G401 (cell line): Measurements from ENCODE around the gene CEP72. TPM values are rescaled to one million over a fixed set of nuclear protein-coding genes. Genes with fewer than 3 reads are reported as not detected.

Experiments used
- DNase-seq: peaks from one replicate; pipeline ENCODE4 v3.0.0-alpha.2; 2015; ENCODE audit warnings: low spot score
- in situ Hi-C: cut with HindIII; loops from 2 replicates; pipeline ENCODE4 v1.10.0; 2016; ENCODE audit warnings: low sequenced_read_pairs, mixed read lengths
- total RNA-seq: library from RNA; depleted of rRNA; stranded (reverse); fragments of >200 nt; shearing (Covaris generic); gene quantifications from 2 replicates; pipeline ENCODE4 v1.2.3, GENCODE V29; 2014

CEP72 gene
- total RNA-seq, 1 experiment from 2014 or later, result 13.9 TPM

DNA sequence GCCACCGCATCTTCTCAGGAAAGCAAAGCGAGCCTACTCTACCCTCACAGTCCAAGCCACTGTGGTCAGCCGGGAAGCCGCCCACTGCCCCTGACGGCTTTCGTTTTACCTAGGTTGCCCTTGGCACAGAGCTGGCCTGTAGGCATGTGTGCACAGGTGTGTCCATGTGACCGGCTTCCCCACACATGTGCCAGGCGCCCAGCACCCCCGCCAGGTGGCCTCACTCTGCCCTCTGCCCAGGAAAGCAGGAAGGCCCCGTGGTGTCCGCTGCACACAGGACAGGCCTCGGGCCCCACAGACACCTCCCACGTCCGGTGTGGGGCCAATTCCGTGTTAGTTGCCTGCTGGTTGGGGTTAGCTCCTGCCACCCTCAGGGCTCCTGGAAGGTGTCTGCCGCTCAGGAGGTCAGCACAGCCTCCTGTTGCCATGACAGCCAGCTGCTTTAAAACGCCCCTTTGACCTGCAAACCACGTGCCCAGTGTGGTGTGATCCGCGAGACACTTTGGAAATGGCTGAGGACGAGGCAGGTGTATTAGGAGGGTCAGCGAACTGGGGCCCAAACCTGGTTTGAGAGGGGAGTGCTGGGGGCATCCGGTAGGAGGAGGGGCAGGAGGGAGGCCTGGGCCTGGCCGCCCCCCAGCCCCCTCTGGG lies 52.3 kb downstream of the CEP72 start:
- in situ Hi-C loops, result loop anchor here (25.0 kb wide), 1 partner anchor 248 kb away; no protein-coding TSS in a partner anchor
- no peak for DNase-seq

DNA sequence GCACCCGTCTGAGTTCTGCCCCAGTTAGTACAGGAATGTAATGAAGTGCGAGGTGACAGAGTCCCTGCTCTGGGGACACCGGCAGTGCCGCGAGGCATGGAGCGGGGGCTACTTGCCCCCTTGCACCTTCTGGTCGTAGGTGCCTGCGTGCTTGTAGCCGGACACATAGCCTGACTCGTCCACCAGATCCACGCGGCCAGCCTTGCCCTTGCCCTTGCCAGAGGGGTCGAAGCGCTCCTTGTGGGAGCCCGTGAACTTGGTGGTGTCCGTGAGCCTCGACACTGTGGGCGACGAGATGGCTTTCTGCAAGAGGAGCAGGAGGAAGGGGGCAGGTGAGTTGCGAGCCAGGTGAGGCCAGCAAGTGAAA lies 52.8 kb downstream of the CEP72 start:
- in situ Hi-C loops, result loop anchor here (25.0 kb wide), 1 partner anchor 247 kb away; no protein-coding TSS in a partner anchor
- DNase-seq, result no peak

DNA sequence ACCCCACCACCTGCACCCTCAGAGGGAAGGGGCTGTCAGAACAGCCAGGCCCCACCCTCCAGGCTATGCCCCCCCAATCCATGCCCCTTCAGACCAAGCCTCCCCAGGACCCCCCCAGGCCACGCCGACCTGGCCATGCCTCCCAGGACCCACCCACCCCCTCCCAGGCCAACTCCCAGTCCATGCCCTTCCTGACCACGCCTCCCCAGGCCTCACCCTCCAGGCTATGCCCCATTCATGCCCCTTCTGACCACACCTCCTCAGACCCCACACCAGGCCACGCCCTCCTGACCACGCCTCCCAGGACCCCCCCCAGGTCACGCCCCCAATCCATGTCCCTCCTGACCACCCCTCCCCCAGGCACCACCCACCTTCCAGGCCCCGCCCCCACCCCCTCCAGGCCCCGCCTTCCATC lies 53.4 kb downstream of the CEP72 start:
- in situ Hi-C loops, result loop anchor here (25.0 kb wide), 1 partner anchor 247 kb away; no protein-coding TSS in a partner anchor
- DNase-seq, result no peak

DNA sequence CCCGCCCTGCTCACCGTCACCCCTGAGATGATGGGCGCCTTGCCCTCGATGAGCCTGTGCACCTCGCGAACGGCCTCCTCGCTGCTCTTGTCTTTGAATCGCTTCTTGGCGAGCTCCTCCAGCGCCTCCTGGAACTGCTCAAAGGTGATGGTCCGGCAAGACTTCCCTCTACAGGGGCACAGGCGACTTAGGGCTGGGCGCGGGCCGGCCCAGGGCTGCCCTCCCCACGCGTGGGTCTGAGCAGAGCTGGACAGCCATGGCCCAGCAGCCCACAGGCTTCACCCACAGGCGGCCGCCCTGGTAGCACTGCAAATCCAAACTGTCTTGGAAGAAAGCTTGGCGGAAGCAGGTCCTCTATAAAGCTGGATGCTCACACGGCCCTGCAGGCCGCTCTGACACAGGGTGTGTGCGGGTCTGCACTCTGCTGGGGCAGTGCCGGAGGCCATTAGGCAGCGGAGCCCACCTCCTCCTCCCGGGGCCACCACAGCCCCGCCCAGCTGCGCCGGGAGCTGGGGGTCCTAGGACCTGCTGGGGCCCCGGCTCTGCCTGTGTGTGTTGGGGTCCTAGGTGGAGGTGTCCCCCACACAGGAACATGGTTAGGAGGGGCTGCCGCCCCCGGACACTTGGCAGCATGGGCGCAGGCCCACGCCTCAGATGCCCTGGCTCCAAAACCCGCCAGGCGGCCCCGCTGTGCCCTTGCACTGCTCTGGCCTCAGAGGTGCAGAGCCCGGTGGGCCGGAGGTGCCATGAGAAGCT lies 54.0 kb downstream of the CEP72 start:
- in situ Hi-C loops, result loop anchor here (25.0 kb wide), 1 partner anchor 246 kb away; no protein-coding TSS in a partner anchor
- no peak for DNase-seq

DNA sequence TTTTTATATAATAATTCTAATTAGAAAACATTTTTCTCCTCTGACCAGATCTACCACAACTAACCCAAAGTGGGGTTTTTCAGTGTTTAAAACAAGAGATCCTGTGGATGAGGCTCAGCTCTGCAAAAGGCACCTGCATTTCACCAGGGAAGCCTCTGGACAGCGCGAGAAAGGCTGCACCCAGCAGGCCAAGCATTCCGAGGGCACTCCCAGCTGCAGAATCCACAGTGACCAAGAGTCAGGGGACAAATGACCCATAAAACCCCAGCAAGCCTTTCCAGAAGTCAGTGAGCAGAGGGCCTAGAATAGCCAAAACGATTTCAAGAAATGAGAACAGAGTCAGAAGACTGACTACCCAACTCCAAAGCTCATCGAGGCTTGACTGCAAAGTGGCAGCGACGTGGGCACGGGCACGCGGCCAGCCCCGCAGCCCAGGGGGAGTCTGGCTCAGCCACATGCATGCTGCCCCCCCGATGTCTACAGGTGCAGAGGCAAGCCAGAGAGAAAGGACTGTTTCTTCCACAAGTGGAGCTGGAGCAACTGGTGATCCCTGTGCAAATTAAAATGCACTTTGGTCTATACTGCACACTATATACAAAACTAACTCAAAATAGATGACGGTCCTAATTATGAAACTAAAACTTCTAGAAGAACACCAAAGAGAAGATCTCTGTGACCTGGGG lies 54.8 kb downstream of the CEP72 start:
- in situ Hi-C loops, result loop anchor here (25.0 kb wide), 1 partner anchor 245 kb away; no protein-coding TSS in a partner anchor
- DNase-seq, result no peak

DNA sequence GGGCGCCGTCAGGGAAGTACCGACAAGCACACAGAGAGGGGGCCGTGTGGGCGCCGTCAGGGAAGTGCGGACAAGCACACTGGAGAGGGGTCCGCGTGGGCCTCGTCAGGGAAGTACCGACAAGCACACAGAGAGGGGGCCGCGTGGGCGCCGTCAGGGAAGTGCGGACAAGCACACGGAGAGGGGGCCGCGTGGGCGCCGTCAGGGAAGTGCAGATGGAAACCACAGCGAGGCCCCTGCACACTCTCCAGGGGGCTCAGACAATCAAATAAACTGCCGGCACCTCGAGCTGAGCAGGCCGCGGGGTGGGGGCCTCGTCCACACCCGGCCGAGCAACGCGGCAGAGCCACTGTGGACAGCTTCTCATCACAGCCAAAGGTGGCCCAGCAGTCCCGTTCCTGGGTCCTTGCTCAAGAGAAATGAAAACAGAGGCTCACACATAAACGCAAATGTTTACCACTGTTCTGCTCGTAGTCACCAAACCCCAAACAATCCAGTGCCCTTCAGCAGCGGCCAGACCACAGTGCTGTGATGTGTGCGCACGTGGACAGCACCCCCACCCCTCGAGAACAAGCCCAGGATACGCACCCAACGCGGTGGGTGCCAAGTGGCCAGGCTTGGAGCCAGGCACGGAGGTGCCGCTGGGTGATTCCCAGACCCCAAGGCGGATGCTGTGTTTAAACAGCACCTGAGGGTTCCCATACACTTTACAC lies 56.3 kb downstream of the CEP72 start:
- DNase-seq, result no peak
- in situ Hi-C loops, result loop anchor here (25.0 kb wide), 1 partner anchor 244 kb away; no protein-coding TSS in a partner anchor

DNA sequence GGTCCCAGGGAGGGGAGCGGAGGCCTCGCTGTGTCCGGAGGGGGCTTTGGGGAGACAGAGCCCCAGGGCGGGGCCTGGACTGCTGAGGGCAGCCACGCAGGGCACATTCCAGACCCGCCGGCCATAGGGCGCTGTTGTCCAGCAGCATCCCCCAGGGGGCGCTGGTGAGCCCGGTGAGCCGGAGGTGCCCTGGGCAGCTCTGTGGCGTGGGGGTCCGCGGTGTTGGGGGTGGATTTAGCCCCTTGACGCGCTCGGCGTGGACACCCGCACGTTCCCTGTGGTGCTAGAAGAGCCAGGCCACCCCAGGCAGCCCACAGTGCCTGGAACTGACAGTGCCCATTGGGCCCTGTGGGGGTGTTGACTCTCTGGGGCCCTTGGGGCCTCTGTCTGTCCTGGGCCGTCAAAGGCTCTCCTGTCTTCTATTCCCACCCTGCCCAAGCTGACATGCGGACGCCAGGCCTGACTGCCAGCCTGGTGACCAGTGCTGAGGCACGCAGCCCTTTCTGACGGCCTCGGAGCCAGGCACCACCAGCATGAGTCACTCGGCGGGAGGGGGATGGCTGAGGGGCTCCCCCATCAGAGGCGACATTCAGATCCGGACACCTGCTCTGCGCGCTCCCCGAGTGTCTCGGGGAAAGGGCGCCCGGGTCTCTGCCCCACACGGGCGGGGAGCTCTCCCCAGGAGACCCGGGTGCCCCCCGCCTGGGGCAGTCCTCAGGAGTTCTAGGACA lies 57.1 kb downstream of the CEP72 start:
- DNase-seq, result no peak
- in situ Hi-C loops, result loop anchor here (25.0 kb wide), 1 partner anchor 243 kb away; no protein-coding TSS in a partner anchor

DNA sequence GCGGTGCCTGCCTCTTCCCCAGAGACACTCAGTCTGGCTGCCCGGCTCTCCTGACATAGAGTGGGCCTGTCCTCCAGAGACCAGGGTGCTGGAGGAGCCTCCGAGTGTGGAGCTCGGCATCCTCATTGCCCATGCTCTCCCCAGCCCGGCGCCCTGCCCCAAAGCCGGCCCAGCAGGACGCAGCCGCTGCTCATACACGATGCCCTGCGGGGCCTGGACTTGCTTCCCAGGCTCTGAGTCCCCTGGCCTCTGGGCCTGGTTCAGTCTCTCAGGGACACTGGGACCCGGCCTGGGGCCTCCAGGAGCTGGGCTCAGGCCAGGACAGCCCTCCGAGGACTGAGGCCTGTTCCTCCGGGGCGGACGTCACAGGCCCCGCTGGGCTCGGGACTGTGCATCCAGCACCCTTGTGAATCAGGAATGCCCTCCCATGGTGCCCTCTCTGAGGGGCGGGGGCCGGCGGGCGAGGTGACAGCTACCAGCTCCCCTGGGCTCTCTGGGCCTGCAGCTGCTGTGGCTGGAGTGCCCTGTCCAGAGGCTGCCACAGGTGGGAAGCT lies 57.8 kb downstream of the CEP72 start:
- no peak for DNase-seq
- in situ Hi-C loops, result loop anchor here (25.0 kb wide), 1 partner anchor 242 kb away; no protein-coding TSS in a partner anchor

DNA sequence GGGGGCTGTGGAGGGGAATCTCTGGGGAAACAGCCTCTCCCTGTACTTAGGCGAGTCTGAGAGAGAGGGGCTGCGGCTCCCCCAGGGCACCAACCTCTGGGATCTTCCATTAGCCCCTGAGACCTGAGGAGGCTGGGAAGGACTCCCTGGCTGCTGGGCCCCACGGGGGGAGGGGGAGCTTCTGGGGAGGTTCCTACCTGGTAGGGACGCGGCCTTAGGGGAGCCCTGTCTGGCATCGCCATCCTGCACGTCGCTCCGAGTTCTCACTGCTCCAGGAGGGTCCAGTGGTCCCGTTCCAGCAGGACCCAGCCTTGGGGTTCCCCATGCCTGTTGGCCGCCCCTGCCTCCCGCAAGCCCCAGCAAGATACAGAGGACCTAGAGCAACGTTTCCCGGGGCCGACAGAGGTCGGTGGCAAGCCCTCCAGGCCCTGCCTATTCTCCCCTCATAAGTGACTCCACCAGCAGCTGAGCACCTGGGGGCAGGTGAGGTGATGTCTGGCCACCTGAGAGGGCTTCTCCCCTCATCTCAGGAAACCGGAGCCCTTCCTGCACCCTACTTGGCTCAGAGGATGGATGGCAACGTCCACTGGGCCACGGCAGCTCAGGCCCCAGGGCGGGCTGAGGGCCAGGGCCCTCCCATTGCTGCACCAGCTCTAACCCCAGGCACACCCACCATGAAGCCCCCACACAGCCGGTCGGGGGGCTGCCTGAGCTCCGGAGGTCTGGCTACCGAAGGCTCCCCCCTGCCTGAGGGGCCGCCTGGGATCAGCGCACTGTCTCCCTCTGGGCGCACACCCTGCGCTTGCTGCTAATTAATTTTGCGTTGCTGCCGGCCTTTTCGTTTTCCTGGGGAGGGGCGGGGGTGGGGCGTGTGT lies 58.5 kb downstream of the CEP72 start:
- no peak for DNase-seq
- in situ Hi-C loops, result loop anchor here (25.0 kb wide), 1 partner anchor 242 kb away; no protein-coding TSS in a partner anchor

DNA sequence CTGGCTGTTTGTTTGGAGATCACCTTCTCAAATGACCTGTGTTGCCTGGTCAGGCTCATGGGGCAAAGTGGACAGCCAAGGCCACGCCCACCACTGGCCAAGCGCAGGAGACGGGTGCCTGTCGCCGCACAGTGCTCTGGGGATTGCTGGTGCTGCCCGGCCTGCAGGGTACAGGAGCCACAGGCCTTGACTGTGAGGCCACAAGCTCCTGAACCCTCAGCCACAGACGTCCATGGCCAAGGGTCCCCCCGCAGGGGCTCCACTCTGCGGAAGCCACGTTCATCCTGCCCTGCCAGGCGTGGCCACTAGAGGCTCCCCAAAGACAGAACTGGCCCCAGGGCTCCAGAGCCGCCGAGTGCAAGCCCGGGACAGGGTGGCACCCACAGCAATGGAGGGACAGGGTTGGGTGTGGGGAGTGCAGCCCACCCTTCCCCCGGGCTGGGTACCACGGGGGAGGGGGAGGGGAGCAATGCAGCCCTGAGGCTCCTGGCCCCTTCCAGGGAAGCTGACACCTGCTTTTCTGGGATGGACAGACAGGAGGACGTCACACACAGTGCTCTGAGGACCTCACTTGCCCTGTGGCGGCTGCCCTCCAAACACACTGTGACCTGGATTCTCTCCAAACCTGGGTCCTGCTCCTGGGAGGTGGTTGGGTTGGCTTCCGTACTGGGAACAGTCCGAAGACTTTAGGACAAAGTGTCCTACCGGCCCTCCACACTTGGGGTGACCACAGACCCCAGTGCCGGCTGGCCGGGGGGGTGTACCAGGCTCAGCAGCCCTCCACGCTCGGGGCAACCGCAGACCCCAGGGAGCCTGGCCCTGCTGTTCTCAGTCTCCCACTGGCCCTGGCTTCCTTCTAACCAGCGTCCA lies 59.6 kb downstream of the CEP72 start:
- in situ Hi-C loops, result loop anchor here (25.0 kb wide), 1 partner anchor 241 kb away; no protein-coding TSS in a partner anchor

DNA sequence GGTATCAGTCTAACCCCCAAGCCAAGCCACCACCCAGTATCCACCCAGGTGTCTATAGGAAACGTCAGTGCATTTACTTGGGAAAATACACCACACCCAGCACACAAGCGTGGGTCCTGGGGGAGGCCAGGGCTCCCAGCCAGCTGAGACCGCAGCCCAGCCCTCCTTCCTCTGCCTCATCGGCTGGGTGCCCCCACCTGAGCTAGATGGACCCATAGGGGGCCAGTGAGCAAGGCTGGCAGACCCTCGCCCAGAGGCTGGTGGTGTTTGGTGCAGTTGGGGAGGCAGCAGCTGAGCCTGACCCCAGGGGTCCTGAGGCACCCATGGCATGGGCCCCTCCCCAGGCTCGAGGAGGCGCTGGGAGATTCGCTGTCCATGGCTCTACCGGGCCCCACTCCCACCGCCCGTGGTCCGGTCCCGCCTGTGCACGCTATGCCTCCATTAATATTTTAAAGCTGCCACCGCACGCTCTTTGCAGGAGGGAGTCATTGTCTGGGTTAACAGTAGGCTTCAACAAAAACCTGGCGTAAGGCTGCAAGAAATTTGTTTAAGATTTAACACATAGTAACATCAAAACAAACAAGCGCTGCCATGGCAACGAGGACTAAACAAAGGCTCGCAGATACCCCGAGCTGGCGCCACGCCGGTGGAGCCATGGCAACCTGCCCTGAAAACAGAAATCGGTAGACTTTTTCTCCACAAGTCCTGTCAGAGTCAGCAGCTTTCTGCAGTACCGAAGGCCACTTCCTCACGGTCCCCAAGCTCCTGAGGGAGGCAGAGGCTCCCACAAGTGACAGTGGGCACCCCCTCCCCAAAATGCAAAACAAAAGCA lies 60.4 kb downstream of the CEP72 start:
- DNase-seq, result peak; percentile 54
- in situ Hi-C loops, result loop anchor here (25.0 kb wide), 1 partner anchor 240 kb away; no protein-coding TSS in a partner anchor

More for the DNA sequence above, 59.6 kb downstream of the CEP72 start:
- DNase-seq, result peak; percentile 77

DNA sequence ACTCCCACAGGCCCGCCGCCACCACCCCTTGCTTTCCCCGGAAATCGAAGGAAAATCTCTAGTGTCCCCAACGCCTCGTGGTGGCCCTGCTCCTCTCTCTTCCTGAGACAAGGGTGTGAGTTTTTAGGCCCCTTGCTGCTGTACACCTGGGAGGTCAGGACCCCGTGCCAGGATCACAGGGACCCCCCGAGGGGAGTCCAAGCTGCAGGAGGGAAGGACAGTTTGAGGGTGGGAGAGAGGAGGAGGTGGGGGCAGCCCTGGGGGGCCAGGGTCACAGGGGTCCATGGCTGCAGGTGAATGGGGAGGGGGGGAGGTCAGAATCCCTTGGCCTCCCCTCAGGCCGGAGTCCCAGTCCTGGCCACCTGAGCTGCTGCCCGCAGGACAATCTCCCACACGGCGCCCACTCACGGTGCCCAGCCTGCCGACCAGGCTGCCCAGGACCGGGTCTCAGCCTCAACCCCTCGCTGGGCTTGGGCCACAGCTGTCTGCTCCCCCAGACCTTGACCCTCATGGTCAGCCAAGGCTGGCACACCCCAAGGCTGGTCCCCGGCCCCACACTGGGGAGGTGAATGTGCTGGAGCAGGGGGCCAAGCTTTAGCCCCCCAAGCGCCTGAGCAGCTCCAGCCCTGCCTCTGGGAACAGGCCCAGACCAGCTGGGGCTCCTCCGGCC lies 61.2 kb downstream of the CEP72 start:
- no peak for DNase-seq
- in situ Hi-C loops, result loop anchor here (25.0 kb wide), 1 partner anchor 239 kb away; no protein-coding TSS in a partner anchor

DNA sequence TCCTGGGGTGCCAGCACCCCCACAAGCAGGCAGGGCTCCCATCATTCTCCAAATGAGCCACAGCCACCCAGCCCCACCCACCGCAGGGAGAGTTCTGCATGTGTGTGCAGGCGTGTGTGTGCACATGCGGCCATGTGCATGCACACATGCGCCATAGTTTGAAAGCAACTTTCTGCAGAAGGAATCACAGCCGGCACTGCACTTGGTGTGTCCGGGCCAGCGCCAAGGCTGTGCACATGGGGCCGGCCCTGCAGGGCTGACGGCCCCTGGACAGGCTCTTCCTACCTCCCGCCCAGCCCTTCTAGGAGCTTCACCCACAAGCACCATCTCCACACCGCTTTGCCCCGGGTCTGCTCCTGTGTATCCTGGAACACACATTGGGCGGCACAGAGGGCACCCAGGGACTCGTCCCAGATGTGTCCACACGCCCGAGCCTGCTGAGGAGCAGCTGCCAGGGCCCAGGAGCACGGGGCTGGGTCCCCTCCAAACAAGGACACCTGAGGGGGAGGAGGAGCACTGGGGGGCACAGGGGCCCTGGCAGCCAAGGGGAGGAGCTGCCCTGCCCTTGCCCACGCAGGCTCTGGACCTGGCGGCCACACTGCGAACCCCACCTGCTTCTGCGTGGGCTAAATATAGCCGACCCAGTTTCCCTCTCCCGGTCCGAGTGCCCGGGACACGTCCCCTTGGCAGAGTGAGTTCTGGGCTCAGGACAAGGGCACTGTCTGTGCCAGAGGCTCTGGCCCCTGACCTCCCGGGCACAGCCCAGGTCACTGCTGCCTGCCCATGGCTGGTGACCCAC lies 61.9 kb downstream of the CEP72 start:
- in situ Hi-C loops, result loop anchor here (25.0 kb wide), 1 partner anchor 238 kb away; no protein-coding TSS in a partner anchor
- peak; percentile 71 for DNase-seq

DNA sequence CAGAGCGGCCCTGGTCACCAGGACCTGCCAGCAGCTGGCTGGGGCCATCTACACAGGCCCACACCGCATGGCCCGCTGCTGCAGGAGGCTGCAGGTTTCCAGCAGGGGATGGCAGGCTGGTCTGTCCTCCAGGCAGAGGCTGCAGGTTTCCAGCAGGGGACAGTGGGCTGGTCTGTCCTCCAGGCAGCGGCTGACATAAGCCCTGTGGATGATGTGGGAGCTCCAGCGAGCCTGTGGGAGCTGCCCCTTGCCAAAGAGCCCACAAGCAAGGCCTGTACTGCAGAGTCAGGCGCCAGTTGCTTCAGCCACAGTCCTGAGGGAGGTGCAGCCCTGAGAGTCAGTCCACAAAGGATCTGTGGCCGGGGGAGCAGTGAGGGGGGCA lies 62.5 kb downstream of the CEP72 start:
- peak; percentile 55 for DNase-seq
- in situ Hi-C loops, result loop anchor here (25.0 kb wide), 1 partner anchor 238 kb away; no protein-coding TSS in a partner anchor
